GM13977 (cell line): ENCODE results near the gene SLC46A2.

Experiments
- DNase-seq: peaks from one replicate; pipeline ENCODE4 v3.0.0; 2012; ENCODE audit warnings: low spot score
- in situ Hi-C: fragments of 300-500 bp; cut with MboI; formaldehyde crosslinking; loops from one replicate; pipeline ENCODE4 v1.12.0; 2022; ENCODE audit warnings: low sequenced_read_pairs, low pct_unique_long_range_greater_than_20kb, mixed read lengths, inconsistent platforms; ENCODE audit not compliant: unreplicated experiment
- TF ChIP-seq, protein P1 (sequence below): IDR thresholded peaks from 2 replicates; pipeline ENCODE4 v1.5.1; 2012; ENCODE audit warnings: mild to moderate bottlenecking, control low read depth; ENCODE audit not compliant: insufficient read depth; ENCODE audit errors: extremely low read depth, missing control alignments

SLC46A2 gene

DNA sequence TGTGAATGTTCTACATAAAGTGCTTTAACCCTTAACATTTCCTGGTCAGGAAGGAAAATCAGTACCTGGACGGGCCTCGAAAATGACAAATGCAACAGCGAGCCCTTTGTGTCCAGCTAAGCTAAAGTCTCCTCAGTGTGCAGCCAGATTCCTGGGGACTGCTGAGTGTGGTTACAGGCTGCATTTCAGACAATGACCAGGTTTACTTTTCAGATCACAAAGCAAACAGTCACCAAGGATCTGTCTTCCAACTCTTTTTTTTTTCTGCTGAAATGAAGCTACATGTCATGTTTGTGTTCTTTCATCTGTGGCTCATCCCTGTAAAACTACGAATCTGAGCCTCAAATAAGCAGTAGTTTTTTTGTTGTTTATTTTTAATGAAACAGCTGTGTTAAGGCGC, 20.8 kb downstream of the SLC46A2 start:
- TF ChIP-seq, protein P1, sequence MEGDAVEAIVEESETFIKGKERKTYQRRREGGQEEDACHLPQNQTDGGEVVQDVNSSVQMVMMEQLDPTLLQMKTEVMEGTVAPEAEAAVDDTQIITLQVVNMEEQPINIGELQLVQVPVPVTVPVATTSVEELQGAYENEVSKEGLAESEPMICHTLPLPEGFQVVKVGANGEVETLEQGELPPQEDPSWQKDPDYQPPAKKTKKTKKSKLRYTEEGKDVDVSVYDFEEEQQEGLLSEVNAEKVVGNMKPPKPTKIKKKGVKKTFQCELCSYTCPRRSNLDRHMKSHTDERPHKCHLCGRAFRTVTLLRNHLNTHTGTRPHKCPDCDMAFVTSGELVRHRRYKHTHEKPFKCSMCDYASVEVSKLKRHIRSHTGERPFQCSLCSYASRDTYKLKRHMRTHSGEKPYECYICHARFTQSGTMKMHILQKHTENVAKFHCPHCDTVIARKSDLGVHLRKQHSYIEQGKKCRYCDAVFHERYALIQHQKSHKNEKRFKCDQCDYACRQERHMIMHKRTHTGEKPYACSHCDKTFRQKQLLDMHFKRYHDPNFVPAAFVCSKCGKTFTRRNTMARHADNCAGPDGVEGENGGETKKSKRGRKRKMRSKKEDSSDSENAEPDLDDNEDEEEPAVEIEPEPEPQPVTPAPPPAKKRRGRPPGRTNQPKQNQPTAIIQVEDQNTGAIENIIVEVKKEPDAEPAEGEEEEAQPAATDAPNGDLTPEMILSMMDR = no peak
- no peak for DNase-seq
- in situ Hi-C loops = no loop called here

DNA sequence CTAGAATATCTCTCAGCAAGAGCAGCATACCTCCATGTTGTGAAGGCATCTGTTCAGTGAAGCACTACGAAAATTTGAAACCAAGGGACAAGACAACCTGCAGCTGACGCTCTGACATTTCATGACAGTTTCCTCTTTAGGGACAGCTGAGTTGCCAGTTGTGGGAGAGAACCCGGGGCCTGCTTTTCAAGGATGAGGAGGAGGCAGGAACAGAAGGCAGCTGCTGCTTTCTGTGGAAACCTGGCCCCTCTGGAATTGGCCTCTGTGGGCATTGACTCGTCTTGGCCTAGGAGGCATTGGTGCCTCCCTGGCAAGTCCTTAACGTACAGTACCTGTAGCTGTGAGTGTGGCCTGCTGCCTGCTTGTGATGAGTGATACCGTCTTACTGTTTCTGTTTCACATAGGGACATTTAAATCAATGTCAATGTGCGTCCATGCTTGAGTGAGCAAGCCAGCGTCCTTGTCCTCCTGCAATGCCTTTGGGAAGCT, 21.6 kb downstream of the SLC46A2 start:
- TF ChIP-seq, protein P1 = no peak
- in situ Hi-C loops = no loop called here
- DNase-seq = no peak

DNA sequence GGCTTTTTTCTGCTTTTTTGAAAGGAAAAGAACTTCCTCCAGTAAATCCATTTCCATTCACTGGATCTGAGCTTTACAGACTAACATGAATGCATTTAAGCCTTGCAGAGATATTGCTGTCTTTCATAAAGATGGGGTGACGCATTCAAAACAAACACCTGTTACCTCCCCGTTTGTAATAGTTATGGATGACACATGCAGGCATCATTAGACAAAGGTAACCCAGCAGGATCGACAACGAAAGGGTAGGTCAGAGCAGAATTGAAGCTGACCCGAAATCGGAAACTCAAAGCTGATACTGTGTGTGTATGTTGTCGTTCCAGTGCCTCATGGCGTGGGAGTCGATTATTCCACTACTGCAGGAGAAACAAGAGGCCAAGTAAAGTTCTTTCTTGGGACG, 22.2 kb downstream of the SLC46A2 start:
- DNase-seq = no peak
- in situ Hi-C loops = no loop called here
- TF ChIP-seq, protein P1 = no peak

DNA sequence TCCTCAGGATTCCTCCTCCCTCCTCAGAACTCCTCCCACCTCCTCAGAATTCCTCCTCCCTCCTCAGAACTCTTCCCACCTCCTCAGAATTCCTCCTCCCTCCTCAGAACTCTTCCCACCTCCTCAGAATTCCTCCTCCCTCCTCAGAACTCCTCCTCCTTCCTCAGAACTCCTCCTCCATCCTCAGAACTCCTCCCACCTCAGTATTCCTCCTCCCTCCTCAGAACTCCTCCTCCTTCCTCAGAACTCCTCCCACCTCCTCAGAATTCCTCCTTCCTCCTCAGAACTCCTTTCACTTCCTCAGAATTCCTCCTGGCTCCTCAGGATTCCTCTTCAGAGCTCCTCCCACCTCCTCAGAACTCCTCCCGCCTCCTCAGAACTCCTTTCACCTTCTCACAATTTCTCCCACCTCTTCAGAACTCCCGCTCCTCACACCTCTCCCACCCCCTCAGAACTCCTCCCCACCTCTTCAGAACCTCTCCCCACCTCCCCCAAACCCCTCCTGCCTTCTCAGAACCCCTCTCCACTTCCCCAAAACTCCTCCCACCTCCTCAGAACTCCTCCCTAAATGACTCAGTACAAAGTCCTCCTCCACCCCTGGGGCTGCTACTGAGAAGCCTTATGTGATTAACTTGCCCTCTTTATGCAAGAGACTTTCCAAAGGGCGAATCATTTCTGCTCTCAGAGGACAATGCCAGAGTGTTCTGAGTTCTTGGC, 23.2 kb downstream of the SLC46A2 start:
- TF ChIP-seq, protein P1 = no peak
- DNase-seq = no peak

DNA sequence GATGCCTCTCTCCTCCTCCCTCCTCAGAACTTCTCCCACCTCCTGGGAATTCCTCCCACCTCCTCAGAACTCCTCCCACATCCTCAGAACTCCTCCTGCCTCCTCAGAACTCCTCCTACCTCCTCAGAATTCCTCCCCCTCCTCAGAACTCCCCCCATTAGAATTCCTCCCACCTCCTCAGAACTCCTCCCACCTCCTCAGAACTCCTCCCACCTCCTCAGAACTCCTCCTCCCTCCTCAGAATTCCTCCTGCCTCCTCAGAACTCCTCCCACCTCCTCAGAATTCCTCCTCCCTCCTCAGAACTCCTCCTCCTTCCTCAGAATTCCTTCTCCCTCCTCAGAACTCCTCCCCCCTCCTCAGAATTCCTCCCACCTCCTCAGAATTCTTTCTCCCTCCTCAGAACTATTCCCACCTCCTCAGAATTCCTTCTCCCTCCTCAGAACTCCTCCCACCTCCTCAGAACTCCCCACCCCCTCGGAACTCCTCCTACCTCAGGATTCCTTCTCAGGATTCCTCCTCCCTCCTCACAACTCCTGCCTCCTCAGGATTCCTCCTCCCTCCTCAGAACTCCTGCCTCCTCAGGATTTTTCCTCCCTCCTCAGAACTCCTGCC, 23.9 kb downstream of the SLC46A2 start:
- no peak for DNase-seq
- in situ Hi-C loops = no loop called here
- TF ChIP-seq, protein P1 = no peak

More for the DNA sequence above, 23.2 kb downstream of the SLC46A2 start:
- in situ Hi-C loops = no loop called here

DNA sequence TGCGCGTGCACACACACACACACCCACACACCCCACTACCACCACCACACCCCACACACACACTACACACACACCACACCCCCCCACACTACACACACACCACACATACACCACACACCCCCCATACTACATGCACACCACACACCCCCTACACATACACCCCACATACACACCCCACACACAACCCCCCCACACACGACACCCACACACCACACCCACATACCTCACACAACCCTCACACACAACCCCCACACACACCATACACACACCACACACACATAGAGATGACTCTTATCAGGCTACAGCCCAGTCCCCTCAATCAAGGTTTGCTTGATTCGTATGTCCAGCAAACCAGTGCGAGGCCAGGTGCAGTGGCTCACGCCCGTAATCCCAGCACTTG, 25.7 kb downstream of the SLC46A2 start:
- in situ Hi-C loops = no loop called here
- no peak for DNase-seq
- TF ChIP-seq, protein P1 = no peak
